IMR-90 (cell line): Measurements from ENCODE around the gene TLR6.

Experiments
- FOS ChIP-seq: fragments of 150-350 bp; IDR thresholded peaks from 2 replicates; pipeline ENCODE4 v1.6.1; 2016; ENCODE audit warnings: low read depth, low read length
- RAD21 ChIP-seq: IDR thresholded peaks from 2 replicates; pipeline ENCODE4 v1.6.1; 2012; ENCODE audit warnings: low read length, improper control_type of control experiment
- RCOR1 ChIP-seq: IDR thresholded peaks from 2 replicates; pipeline ENCODE4 v1.6.1; 2012; ENCODE audit warnings: mild to moderate bottlenecking, low read length, improper control_type of control experiment; ENCODE audit not compliant: insufficient replicate concordance
- TF ChIP-seq, protein P1 (sequence below): conservative IDR thresholded peaks from 2 replicates; pipeline ENCODE4 v1.5.1; 2012; ENCODE audit warnings: mild to moderate bottlenecking, low read depth, low read length, improper control_type of control experiment

DNA sequence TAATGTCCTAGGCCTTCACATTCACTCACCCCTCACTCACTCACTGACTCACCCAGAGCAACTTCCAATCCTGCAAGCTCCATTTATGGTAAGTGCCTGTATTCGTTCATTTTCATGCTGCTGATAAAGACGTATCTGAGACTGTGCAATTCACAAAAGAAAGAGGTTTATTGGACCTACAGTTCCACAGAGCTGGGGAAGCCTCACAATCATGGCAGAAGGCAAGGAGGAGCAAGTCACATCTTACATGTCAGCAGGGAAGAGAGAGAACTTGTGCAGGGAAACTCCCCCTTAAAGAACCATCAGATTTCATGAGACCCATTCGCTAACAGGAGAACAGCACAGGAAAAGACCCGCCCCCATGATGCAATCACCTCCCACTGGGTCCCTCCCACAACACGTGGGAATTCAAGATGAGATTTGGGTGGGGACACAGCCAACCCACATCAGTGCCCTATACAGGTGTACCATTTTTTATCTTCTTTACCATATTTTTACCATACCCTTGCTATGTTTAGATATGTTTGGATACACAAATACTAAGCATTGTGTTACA is 33.8 kb downstream of the TLR6 start:
- TF ChIP-seq, protein P1, sequence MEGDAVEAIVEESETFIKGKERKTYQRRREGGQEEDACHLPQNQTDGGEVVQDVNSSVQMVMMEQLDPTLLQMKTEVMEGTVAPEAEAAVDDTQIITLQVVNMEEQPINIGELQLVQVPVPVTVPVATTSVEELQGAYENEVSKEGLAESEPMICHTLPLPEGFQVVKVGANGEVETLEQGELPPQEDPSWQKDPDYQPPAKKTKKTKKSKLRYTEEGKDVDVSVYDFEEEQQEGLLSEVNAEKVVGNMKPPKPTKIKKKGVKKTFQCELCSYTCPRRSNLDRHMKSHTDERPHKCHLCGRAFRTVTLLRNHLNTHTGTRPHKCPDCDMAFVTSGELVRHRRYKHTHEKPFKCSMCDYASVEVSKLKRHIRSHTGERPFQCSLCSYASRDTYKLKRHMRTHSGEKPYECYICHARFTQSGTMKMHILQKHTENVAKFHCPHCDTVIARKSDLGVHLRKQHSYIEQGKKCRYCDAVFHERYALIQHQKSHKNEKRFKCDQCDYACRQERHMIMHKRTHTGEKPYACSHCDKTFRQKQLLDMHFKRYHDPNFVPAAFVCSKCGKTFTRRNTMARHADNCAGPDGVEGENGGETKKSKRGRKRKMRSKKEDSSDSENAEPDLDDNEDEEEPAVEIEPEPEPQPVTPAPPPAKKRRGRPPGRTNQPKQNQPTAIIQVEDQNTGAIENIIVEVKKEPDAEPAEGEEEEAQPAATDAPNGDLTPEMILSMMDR: no peak
- TF ChIP-seq RCOR1 (no peak), RAD21 (no peak), FOS (no peak)
